ENCODE data around the gene FAIM2.

DNA sequence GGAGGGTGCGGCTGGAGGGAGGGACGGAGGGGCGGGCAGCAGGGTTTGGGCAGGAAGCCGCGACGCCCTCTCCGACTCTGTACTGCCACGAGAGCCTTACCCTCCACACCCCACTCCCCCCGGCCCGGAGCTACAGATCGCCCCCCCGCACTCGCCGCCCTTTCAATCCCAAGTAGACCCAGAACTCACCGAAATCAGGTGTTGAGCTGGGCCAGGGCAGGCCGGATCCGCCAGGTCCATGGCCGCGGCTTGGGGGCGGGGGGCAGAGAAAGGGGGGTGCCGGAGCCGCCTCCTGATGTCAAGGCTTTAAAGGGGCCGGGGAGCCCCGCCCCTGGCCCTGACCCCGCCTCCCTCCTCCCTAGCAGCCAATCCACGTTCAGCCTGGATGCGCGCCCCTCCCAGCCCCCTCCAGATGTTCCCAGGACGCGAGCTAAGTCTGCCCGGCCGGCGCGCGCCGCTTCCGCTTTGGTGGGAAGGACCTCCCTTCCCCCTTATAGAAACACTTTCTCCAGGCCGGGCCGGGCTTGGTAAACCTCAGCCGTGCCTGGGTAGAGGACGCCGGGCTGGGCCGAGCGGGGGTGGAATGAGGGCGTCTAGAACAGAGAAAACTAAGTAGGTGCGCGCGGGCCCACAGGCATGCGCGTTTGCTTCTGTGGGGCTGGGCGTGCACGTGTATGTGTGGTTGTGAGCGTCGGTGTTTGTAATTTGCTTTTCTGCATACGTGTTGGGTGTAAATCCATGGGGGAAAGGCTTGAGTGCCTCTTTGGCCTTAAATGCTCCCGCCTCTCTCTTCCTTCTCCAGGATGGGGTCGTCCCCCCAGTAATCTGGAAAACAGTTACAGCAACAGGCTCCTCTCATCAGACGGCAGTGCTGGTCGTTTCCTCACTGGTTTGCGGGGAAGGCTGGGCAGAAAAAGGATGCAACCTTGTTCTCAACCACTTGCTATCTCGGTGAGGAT, 75.3 kb downstream of the FAIM2 start, which contains the start of gene NCKAP5L:
- TF ChIP-seq, protein P1, sequence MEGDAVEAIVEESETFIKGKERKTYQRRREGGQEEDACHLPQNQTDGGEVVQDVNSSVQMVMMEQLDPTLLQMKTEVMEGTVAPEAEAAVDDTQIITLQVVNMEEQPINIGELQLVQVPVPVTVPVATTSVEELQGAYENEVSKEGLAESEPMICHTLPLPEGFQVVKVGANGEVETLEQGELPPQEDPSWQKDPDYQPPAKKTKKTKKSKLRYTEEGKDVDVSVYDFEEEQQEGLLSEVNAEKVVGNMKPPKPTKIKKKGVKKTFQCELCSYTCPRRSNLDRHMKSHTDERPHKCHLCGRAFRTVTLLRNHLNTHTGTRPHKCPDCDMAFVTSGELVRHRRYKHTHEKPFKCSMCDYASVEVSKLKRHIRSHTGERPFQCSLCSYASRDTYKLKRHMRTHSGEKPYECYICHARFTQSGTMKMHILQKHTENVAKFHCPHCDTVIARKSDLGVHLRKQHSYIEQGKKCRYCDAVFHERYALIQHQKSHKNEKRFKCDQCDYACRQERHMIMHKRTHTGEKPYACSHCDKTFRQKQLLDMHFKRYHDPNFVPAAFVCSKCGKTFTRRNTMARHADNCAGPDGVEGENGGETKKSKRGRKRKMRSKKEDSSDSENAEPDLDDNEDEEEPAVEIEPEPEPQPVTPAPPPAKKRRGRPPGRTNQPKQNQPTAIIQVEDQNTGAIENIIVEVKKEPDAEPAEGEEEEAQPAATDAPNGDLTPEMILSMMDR (IDR thresholded peaks at IDR 0.05; ENCODE audit: poor library complexity) = no peak
- no peak for TF ChIP-seq EZH2 (IDR thresholded peaks at IDR 0.05; ENCODE audit: borderline replicate concordance)

Measured in hepatocyte (in vitro differentiated cells).